Spleen (tissue), 11 donors: ENCODE results near the gene CYB561. TPM values are rescaled to one million over a fixed set of nuclear protein-coding genes. Genes with fewer than 3 reads are reported as not detected.
A peak's percentile ranks its signal among the peaks of the same experiment; 100 is the strongest.

Experiments
- DNase-seq: peaks from one replicate; pipeline ENCODE4 v3.0.0-alpha.2; 2020
- H3K27ac ChIP-seq, 8 donors: fragments of 200-600 bp; sonication (generic) in 7 of 8; 1 replicate in 4 of 8; 2 replicates in 4 of 8; pipeline versions ENCODE4 v1.5.0 to v1.8.0; 2016 to 2021; ENCODE audit warnings: inconsistent platforms in 4 of 8, mild to moderate bottlenecking in 4 of 8, moderate library complexity in 1 of 8
- H3K27me3 ChIP-seq, 7 donors: fragments of 200-600 bp; sonication (generic) in 6 of 7; replicated peaks in 1 of 7; 1 replicate in 4 of 7; 2 replicates in 3 of 7; pipeline versions ENCODE4 v1.5.0 to v1.8.0; 2016 to 2021; ENCODE audit warnings: inconsistent platforms in 3 of 7, mild to moderate bottlenecking in 1 of 7
- H3K36me3 ChIP-seq, 6 donors: fragments of 200-600 bp; sonication (generic) in 5 of 6; 1 replicate in 4 of 6; 2 replicates in 2 of 6; pipeline versions ENCODE4 v1.5.0 to v1.8.0; 2016 to 2021; ENCODE audit warnings: inconsistent platforms in 2 of 6
- H3K4me1 ChIP-seq, 6 donors: fragments of 200-600 bp; sonication (generic) in 5 of 6; 1 replicate in 3 of 6; 2 replicates in 3 of 6; pipeline versions ENCODE4 v1.5.0 to v1.8.0; 2016 to 2021; ENCODE audit warnings: inconsistent platforms in 3 of 6
- H3K4me3 ChIP-seq, 8 donors: fragments of 200-600 bp; sonication (generic) in 7 of 8; 1 replicate in 4 of 8; 2 replicates in 4 of 8; pipeline versions ENCODE4 v1.5.0 to v1.8.0; 2016 to 2021; ENCODE audit warnings: inconsistent platforms in 4 of 8, mild to moderate bottlenecking in 4 of 8, moderate library complexity in 2 of 8
- H3K9me3 ChIP-seq, 8 donors: fragments of 200-600 bp; sonication (generic) in 7 of 8; 1 replicate in 4 of 8; 2 replicates in 4 of 8; pipeline versions ENCODE4 v1.5.0 to v1.8.0; 2016 to 2021; ENCODE audit warnings: inconsistent platforms in 4 of 8
- CTCF ChIP-seq, 11 experiments: fragments of 200-600 bp in 7 of 11; fragments of 450-650 bp in 4 of 11; sonication (generic) in 4 of 11; IDR thresholded peaks in 8 of 11; conservative IDR thresholded peaks in 3 of 11; 1 replicate in 7 of 11; 2 replicates in 4 of 11; pipeline versions ENCODE4 v1.4.0 to v1.8.0; 2016 to 2021; ENCODE audit warnings: antibody characterized with exemption in 11 of 11, inconsistent platforms in 4 of 11, mild to moderate bottlenecking in 1 of 11
- POLR2A ChIP-seq, 3 donors: fragments of 450-650 bp; IDR thresholded peaks; one replicate each; pipeline ENCODE4 v1.5.1; 2017; ENCODE audit warnings: antibody characterized with exemption in 3 of 3, mild to moderate bottlenecking in 1 of 3
- POLR2AphosphoS5 ChIP-seq, 3 donors: sonication (generic); formaldehyde crosslinking; IDR thresholded peaks; one replicate each; pipeline ENCODE4 v1.5.1; 2017; ENCODE audit warnings: antibody characterized with exemption in 3 of 3
- WGBS, 5 donors: extraction: QIAGEN DNeasy Blood & Tissue Kit in 3 of 5; methylation state at CpG; one replicate each; pipeline versions ENCODE4 v1.1.5 to v1.1.7; 2013 to 2018; 5-methylcytosine and 5-hydroxymethylcytosine counted together
- intact Hi-C: fragments of 100-400 bp; cut with DNase I; formaldehyde crosslinking; loops from one replicate; pipeline ENCODE4 v1.15.0; 2023; ENCODE audit warnings: low total_unique reads
- polyA plus RNA-seq, 3 donors: library from polyadenylated mRNA; stranded (reverse); fragments of 200-250 nt; gene quantifications; one replicate each; pipeline ENCODE4 v1.2.1, GENCODE V29; 2013
- total RNA-seq, 7 donors: library from RNA; depleted of rRNA in 3 of 7; stranded (reverse); fragments of >200 nt in 3 of 7; fragmentation: NEBNext Ultra II Directional in 4 of 7; extraction: Animal tissue kit (Norgen Biotek cat#: 25700) in 4 of 7; gene quantifications; one replicate each; pipeline versions ENCODE4 v1.1.0 to v1.2.1, GENCODE V29; 2016 to 2021
- donor health status: healthy with polysubstance abuse.
- donor health status: DM: no; HTN: no; CAD: no; lungs with moderate emphysema.
- donor health status: DM: no; HTN: no; CAD: no.
- donor health status: Bipolar disorder and iron deficiency.
- donor health status: healthy.
- donor health status: DM: no; HTN: no; CAD: no.
- donor health status: DM: yes; HTN: yes; CAD: no.

Gene CYB561
- total and polyA plus RNA-seq, 10 donors, result 2.6 to 36.4 (median 12.6) TPM

- Histone ChIP-seq H3K9me3 (no peaks in the 10 kb centered on the region), H3K36me3 (peaks cover 0 to 6% (median 0%) of the 10 kb centered on the region in 6 donors), H3K27ac (peak overlapping the region in 3 of 8 donors; percentile 39 to 47 (median 42)), H3K4me1 (peaks cover 0 to 60% (median 40%) of the 10 kb centered on the region in 6 donors), H3K4me3 (no peak overlapping the region), H3K27me3 (peaks cover 0 to 7% (median 0%) of the 10 kb centered on the region in 7 donors)
- DNase-seq, result peak; percentile 76
- intact Hi-C loops, result no loop called here
- 44 to 59% (median 59%) methylated on average over 13 to 32 of the region's 32 CpGs for WGBS, 5 donors
- TF ChIP-seq POLR2A (IDR thresholded peaks at IDR 0.05), result no peak
- TF ChIP-seq CTCF (IDR thresholded peaks at IDR 0.05 in 8 of 11, conservative IDR thresholded peaks at IDR 0.05 in 3 of 11), result no peak
- peak in 1 of 3 donors; percentile 37 for TF ChIP-seq POLR2AphosphoS5 (IDR thresholded peaks at IDR 0.05)
Measured at GRCh38 chr17:63433746-63434591, 12.1 kb downstream of the CYB561 start.

DNA sequence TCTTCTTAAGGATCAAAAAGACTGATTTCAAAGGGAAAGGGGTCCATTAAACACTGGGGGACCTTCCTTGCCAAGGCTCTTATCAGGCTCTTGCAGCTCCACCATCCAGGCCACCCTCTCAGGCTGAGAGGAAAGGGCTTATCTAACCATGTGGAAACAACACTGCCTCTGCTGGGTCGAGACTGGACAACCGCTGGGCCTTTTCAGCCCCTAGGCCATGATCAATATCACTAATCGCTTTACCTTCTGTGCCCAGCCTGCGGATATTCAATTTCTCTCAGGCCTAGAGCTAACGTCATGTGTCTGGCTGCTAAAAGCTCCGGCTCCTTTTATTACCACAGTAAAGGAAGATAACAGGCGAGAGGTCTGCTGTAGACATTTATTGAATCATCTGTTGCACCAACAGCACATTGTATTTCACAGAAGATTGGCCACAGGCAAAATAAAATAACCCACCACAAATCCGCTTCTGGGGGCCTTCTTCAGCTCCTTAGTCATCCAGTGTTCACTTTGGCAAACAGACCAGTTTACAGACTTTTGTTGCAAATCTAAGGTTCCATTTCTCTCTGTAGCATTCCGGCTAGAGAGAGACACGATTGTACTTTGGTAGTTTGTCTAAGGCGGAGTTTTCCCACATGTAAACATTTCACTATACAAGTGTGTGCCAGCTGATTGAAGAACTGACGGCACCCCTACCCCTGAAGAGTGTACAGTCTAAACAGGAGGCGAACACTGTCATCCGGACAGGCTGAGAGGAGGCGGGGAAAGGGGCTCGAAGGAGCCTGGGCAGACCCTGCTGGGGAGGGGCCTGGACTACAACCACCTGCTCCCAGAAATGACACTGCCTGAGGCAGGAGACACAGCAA, 13.9 kb downstream of the CYB561 start:
- intact Hi-C loops, result no loop called here
- 84 to 91% (median 86%) methylated on average over 15 to 16 of the region's 16 CpGs for WGBS, 5 donors
- DNase-seq, result peak; percentile 33
- TF ChIP-seq POLR2A (IDR thresholded peaks at IDR 0.05), result no peak
- TF ChIP-seq CTCF (IDR thresholded peaks at IDR 0.05 in 8 of 11, conservative IDR thresholded peaks at IDR 0.05 in 3 of 11), result no peak
- no peaks in the 10 kb centered on the region for H3K9me3 ChIP-seq
- peaks cover 0 to 7% (median 0%) of the 10 kb centered on the region in 7 donors for H3K27me3 ChIP-seq
- H3K4me1 ChIP-seq, result peaks cover 0 to 54% (median 34%) of the 10 kb centered on the region in 6 donors
- H3K36me3 ChIP-seq, result peaks cover 0 to 6% (median 0%) of the 10 kb centered on the region in 6 donors
- no peak overlapping the region for H3K27ac ChIP-seq
- H3K4me3 ChIP-seq, result no peak overlapping the region

GRCh38 chr17:63431618-63431938, 14.5 kb downstream of the CYB561 start:
- Histone ChIP-seq H3K9me3 (no peaks in the 10 kb centered on the region), H3K27ac (no peak overlapping the region), H3K36me3 (peaks cover 0 to 6% (median 0%) of the 10 kb centered on the region in 6 donors), H3K4me3 (no peak overlapping the region), H3K4me1 (peaks cover 0 to 54% (median 30%) of the 10 kb centered on the region in 6 donors), H3K27me3 (peaks cover 0 to 7% (median 0%) of the 10 kb centered on the region in 7 donors)
- DNase-seq, result peak; percentile 10
- 87 to 92% (median 89%) methylated on average over 7 of the region's 7 CpGs for whole genome bisulfite sequencing, 5 donors
- intact Hi-C loops, result no loop called here
- no peak for TF ChIP-seq CTCF (IDR thresholded peaks at IDR 0.05 in 8 of 11, conservative IDR thresholded peaks at IDR 0.05 in 3 of 11)
- no peak for TF ChIP-seq POLR2A (IDR thresholded peaks at IDR 0.05)
- no peak for TF ChIP-seq POLR2AphosphoS5 (IDR thresholded peaks at IDR 0.05)
